Transverse colon (tissue), 4 donors: Measurements from ENCODE around the gene CPLX4.

Experiments used
- EP300 ChIP-seq: sonication (generic); formaldehyde crosslinking; IDR thresholded peaks from one replicate; pipeline ENCODE4 v1.6.1; 2017; ENCODE audit warnings: antibody characterized with exemption, low read depth
- POLR2A ChIP-seq: fragments of 450-650 bp; IDR thresholded peaks from one replicate; pipeline ENCODE4 v1.6.1; 2016; ENCODE audit warnings: antibody characterized with exemption, mild to moderate bottlenecking, moderate library complexity
- POLR2AphosphoS5 ChIP-seq, 3 donors: sonication (generic); formaldehyde crosslinking; IDR thresholded peaks; one replicate each; pipeline ENCODE4 v1.6.1; 2016; ENCODE audit warnings: antibody characterized with exemption in 3 of 3
- TF ChIP-seq, protein P1 (sequence below), 5 experiments: fragments of 200-600 bp in 3 of 5; fragments of 450-650 bp in 2 of 5; sonication (generic) in 3 of 5; IDR thresholded peaks; 1 replicate in 2 of 5; 2 replicates in 3 of 5; pipeline ENCODE4 v1.5.1; 2016 to 2017; ENCODE audit warnings: antibody characterized with exemption in 5 of 5, inconsistent platforms in 3 of 5, mild to moderate bottlenecking in 2 of 5, moderate library complexity in 1 of 5

GRCh38 chr18:59324623-59324971 lies 6.1 kb upstream of the CPLX4 start:
- TF ChIP-seq, protein P1, sequence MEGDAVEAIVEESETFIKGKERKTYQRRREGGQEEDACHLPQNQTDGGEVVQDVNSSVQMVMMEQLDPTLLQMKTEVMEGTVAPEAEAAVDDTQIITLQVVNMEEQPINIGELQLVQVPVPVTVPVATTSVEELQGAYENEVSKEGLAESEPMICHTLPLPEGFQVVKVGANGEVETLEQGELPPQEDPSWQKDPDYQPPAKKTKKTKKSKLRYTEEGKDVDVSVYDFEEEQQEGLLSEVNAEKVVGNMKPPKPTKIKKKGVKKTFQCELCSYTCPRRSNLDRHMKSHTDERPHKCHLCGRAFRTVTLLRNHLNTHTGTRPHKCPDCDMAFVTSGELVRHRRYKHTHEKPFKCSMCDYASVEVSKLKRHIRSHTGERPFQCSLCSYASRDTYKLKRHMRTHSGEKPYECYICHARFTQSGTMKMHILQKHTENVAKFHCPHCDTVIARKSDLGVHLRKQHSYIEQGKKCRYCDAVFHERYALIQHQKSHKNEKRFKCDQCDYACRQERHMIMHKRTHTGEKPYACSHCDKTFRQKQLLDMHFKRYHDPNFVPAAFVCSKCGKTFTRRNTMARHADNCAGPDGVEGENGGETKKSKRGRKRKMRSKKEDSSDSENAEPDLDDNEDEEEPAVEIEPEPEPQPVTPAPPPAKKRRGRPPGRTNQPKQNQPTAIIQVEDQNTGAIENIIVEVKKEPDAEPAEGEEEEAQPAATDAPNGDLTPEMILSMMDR (IDR thresholded peaks at IDR 0.05): no peak
- TF ChIP-seq POLR2A (no peak), POLR2AphosphoS5 (IDR thresholded peaks at IDR 0.05) (no peak), EP300 (no peak)
